ENCODE results near the gene SERTAD1. TPM values are rescaled to one million over a fixed set of nuclear protein-coding genes. Genes with fewer than 3 reads are reported as not detected.

SERTAD1 gene
- 16.8 and 22.9 TPM in 2 replicates for total RNA-seq

GRCh38 chr19:40425450-40426287 lies at the start of gene SERTAD1:
Gene SERTAD1, minus strand, starts transcription at chr19:40425992. Its CDS starts 2,446 bp downstream, at chr19:40423546.

GRCh38 chr19:40466985-40467734 lies 41.4 kb upstream of the SERTAD1 start, which contains the start of gene SPTBN4:
Gene SPTBN4, plus strand, starts transcription at chr19:40467001. Its CDS starts 5,621 bp downstream, at chr19:40472622.

GRCh38 chr19:40465557-40466218 lies 39.9 kb upstream of the SERTAD1 start, which contains the start of gene BLVRB:
Gene BLVRB, minus strand, starts transcription at chr19:40465745. Its CDS starts 57 bp downstream, at chr19:40465688.

GRCh38 chr19:40444000-40444824 lies 18.4 kb upstream of the SERTAD1 start, which contains the start of gene SERTAD3:
Gene SERTAD3, minus strand, starts transcription at chr19:40444335. Its CDS starts 2,255 bp downstream, at chr19:40442080.

GRCh38 chr19:40413291-40413845 lies 12.4 kb downstream of the SERTAD1 start, which contains the start of gene PRX:
Gene PRX, minus strand, starts transcription at chr19:40413378. Its CDS starts 5,446 bp downstream, at chr19:40407932.

GRCh38 chr19:40390084-40390742 lies 35.6 kb downstream of the SERTAD1 start, which contains the start of gene HIPK4:
Gene HIPK4, minus strand, starts transcription at chr19:40390181. Its CDS starts 279 bp downstream, at chr19:40389902.

Other genes starting within 250 kb of the SERTAD1 start
- gene MAP3K10, start 234.6 kb downstream of the SERTAD1 start, total RNA-seq: 8.8 and 10.2 TPM in 2 replicates
- gene TTC9B, start 207.6 kb downstream of the SERTAD1 start, total RNA-seq: not detected in 2 replicates
- not detected in 2 replicates for gene CCNP, start 199.3 kb downstream of the SERTAD1 start, total RNA-seq
- gene AKT2, start 140.6 kb downstream of the SERTAD1 start, total RNA-seq: 69.5 and 79.5 TPM in 2 replicates
- gene C19orf47, start 77.6 kb downstream of the SERTAD1 start, total RNA-seq: 12.0 and 12.3 TPM in 2 replicates
- gene PLD3, start 77.3 kb downstream of the SERTAD1 start, total RNA-seq: 374 and 448 TPM in 2 replicates
- not detected in 2 replicates for gene HIPK4, start 35.8 kb downstream of the SERTAD1 start, total RNA-seq
- gene PRX, start 12.6 kb downstream of the SERTAD1 start, total RNA-seq: 1.8 and 2.4 TPM in 2 replicates
- 23.3 and 27.8 TPM in 2 replicates for gene SERTAD3, start 18.3 kb upstream of the SERTAD1 start, total RNA-seq
- 118 and 131 TPM in 2 replicates for gene BLVRB, start 39.8 kb upstream of the SERTAD1 start, total RNA-seq
- gene SPTBN4, start 41.0 kb upstream of the SERTAD1 start, total RNA-seq: 0.90 and 3.2 TPM in 2 replicates
- gene SHKBP1, start 150.9 kb upstream of the SERTAD1 start, total RNA-seq: 56.2 and 72.0 TPM in 2 replicates
- 45.9 and 59.1 TPM in 2 replicates for gene LTBP4, start 175.4 kb upstream of the SERTAD1 start, total RNA-seq

Data from cardiac atrium fibroblast (primary cell).